NCI-H2081 (cell line): ENCODE measurements around the gene ENOSF1.
"Not testable (repeated sequence)": the region's sequence is repeated elsewhere in the genome, so short reads cannot be mapped to it uniquely, and the experiment has no call there.

Experiments used
- DNase-seq, 2 experiments: peaks; one replicate each; lab custom pipeline; 2025; lab: John Stamatoyannopoulos, UW

Gene ENOSF1

GRCh38 chr18:708096-708495 lies 4.3 kb downstream of the ENOSF1 start:
- no peak for DNase-seq

GRCh38 chr18:706405-706804 lies 6.0 kb downstream of the ENOSF1 start:
- DNase-seq, result no peak

GRCh38 chr18:703213-703967 lies 9.0 kb downstream of the ENOSF1 start:
- no peak for DNase-seq

GRCh38 chr18:697800-698199 lies 14.6 kb downstream of the ENOSF1 start:
- no peak for DNase-seq

GRCh38 chr18:697012-697411 lies 15.4 kb downstream of the ENOSF1 start:
- no peak for DNase-seq

GRCh38 chr18:693466-694187 lies 18.8 kb downstream of the ENOSF1 start:
- no peak for DNase-seq

- DNase-seq, result no peak
Measured at GRCh38 chr18:692824-693223, 19.6 kb downstream of the ENOSF1 start.

- DNase-seq, result peak; percentile 33 to 47
Measured at GRCh38 chr18:688323-688722, 24.1 kb downstream of the ENOSF1 start.

GRCh38 chr18:686339-687111 lies 25.9 kb downstream of the ENOSF1 start:
- DNase-seq, result no peak

GRCh38 chr18:685438-685837 lies 27.0 kb downstream of the ENOSF1 start:
- no peak for DNase-seq

GRCh38 chr18:683531-683930 lies 28.9 kb downstream of the ENOSF1 start:
- DNase-seq, result peak in 1 of 2 experiments; percentile 65

- DNase-seq, result no peak
Measured at GRCh38 chr18:682833-683232, 29.6 kb downstream of the ENOSF1 start.

- not testable (repeated sequence) for DNase-seq
Measured at GRCh38 chr18:682416-682815, 30.0 kb downstream of the ENOSF1 start.

GRCh38 chr18:681985-682384 lies 30.4 kb downstream of the ENOSF1 start:
- DNase-seq, result no peak

- no peak for DNase-seq
Measured at GRCh38 chr18:680392-680791, 32.0 kb downstream of the ENOSF1 start.

- no peak for DNase-seq
Measured at GRCh38 chr18:679516-679915, 32.9 kb downstream of the ENOSF1 start.

- DNase-seq, result no peak
Measured at GRCh38 chr18:678482-679182, 33.8 kb downstream of the ENOSF1 start.

GRCh38 chr18:677951-678381 lies 34.5 kb downstream of the ENOSF1 start:
- DNase-seq, result no peak

GRCh38 chr18:677145-677544 lies 35.3 kb downstream of the ENOSF1 start:
- no peak for DNase-seq

GRCh38 chr18:676736-677135 lies 35.7 kb downstream of the ENOSF1 start:
- DNase-seq, result no peak

GRCh38 chr18:676069-676468 lies 36.4 kb downstream of the ENOSF1 start:
- no peak for DNase-seq

- DNase-seq, result no peak
Measured at GRCh38 chr18:675307-675706, 37.1 kb downstream of the ENOSF1 start.
